Liver (tissue), 9 donors: ENCODE measurements around the gene PACS1. TPM values are rescaled to one million over a fixed set of nuclear protein-coding genes. Genes with fewer than 3 reads are reported as not detected.

Experiments used
- DNase-seq: peaks from one replicate; pipeline ENCODE4 v3.0.0-alpha.2; 2017; ENCODE audit warnings: low spot score
- H3K27ac ChIP-seq, 2 donors: one replicate each; pipeline ENCODE4 v1.7.0; 2013; ENCODE audit warnings: inconsistent platforms in 2 of 2, low read length in 2 of 2, control low read depth in 1 of 2, low read depth in 1 of 2, mild to moderate bottlenecking in 1 of 2
- H3K27me3 ChIP-seq, 4 donors: one replicate each; pipeline versions ENCODE4 v1.6.1 to v1.7.0; 2013; ENCODE audit warnings: low read length in 3 of 4, inconsistent platforms in 1 of 4, mild to moderate bottlenecking in 1 of 4, moderate library complexity in 1 of 4; ENCODE audit not compliant: control insufficient read depth in 4 of 4, insufficient read depth in 4 of 4
- H3K36me3 ChIP-seq, 4 donors: one replicate each; pipeline versions ENCODE4 v1.6.1 to v1.7.0; 2013; ENCODE audit warnings: low read length in 3 of 4, mild to moderate bottlenecking in 3 of 4, low read depth in 1 of 4, moderate library complexity in 1 of 4; ENCODE audit not compliant: control insufficient read depth in 4 of 4, insufficient read depth in 3 of 4
- H3K4me1 ChIP-seq, 4 donors: one replicate each; pipeline versions ENCODE4 v1.6.1 to v1.7.0; 2013; ENCODE audit warnings: low read length in 3 of 4, mild to moderate bottlenecking in 3 of 4, moderate library complexity in 1 of 4; ENCODE audit not compliant: control insufficient read depth in 4 of 4, insufficient read depth in 4 of 4
- H3K4me3 ChIP-seq, 3 donors: one replicate each; pipeline versions ENCODE4 v1.6.1 to v1.7.0; 2013; ENCODE audit warnings: low read length in 3 of 3, control low read depth in 1 of 3, low read depth in 1 of 3, mild to moderate bottlenecking in 1 of 3
- H3K9ac ChIP-seq, 2 donors: one replicate each; pipeline ENCODE4 v1.7.0; 2013; ENCODE audit warnings: low read length in 2 of 2, mild to moderate bottlenecking in 2 of 2, moderate library complexity in 2 of 2, control low read depth in 1 of 2, low read depth in 1 of 2
- H3K9me3 ChIP-seq, 4 donors: one replicate each; pipeline versions ENCODE4 v1.6.1 to v1.7.0; 2013; ENCODE audit warnings: low read length in 3 of 4; ENCODE audit not compliant: control insufficient read depth in 4 of 4
- ATF3 ChIP-seq: IDR thresholded peaks from 2 replicates; pipeline ENCODE4 v1.6.1; 2016; ENCODE audit warnings: antibody characterized with exemption
- CTCF ChIP-seq: fragments of 150-350 bp; IDR thresholded peaks from 2 replicates; pipeline ENCODE4 v1.5.1; 2017; ENCODE audit warnings: improper control_type of control experiment, low read depth, low read length; ENCODE audit not compliant: missing input control
- EGR1 ChIP-seq, 2 donors: IDR thresholded peaks; 2 replicates each; pipeline ENCODE4 v1.6.1; 2016 to 2018; ENCODE audit warnings: antibody characterized with exemption in 2 of 2, low read depth in 2 of 2
- FOXA1 ChIP-seq: IDR thresholded peaks from 2 replicates; pipeline ENCODE4 v1.6.1; 2016; ENCODE audit warnings: antibody characterized with exemption
- FOXA2 ChIP-seq: IDR thresholded peaks from 2 replicates; pipeline ENCODE4 v1.6.1; 2016; ENCODE audit warnings: antibody characterized with exemption
- GABPA ChIP-seq, 2 donors: IDR thresholded peaks in 1 of 2; conservative IDR thresholded peaks in 1 of 2; 2 replicates each; pipeline ENCODE4 v1.6.1; 2016; ENCODE audit warnings: antibody characterized with exemption in 2 of 2, mild to moderate bottlenecking in 1 of 2, moderate library complexity in 1 of 2
- HNF4G ChIP-seq: IDR thresholded peaks from 2 replicates; pipeline ENCODE4 v1.6.1; 2016; ENCODE audit warnings: antibody characterized with exemption
- JUND ChIP-seq, 2 donors: IDR thresholded peaks; 2 replicates each; pipeline ENCODE4 v1.6.1; 2016; ENCODE audit warnings: antibody characterized with exemption in 2 of 2
- MAX ChIP-seq: IDR thresholded peaks from 2 replicates; pipeline ENCODE4 v1.6.1; 2016; ENCODE audit warnings: antibody characterized with exemption
- NR2F2 ChIP-seq: IDR thresholded peaks from 2 replicates; pipeline ENCODE4 v1.6.1; 2016; ENCODE audit warnings: antibody characterized with exemption
- RAD21 ChIP-seq, 2 donors: IDR thresholded peaks; 2 replicates each; pipeline ENCODE4 v1.6.1; 2016; ENCODE audit warnings: antibody characterized with exemption in 2 of 2, mild to moderate bottlenecking in 2 of 2
- REST ChIP-seq: IDR thresholded peaks from 2 replicates; pipeline ENCODE4 v1.6.1; 2016; ENCODE audit warnings: antibody characterized with exemption, mild to moderate bottlenecking
- RXRA ChIP-seq, 2 donors: IDR thresholded peaks; 2 replicates each; pipeline ENCODE4 v1.6.1; 2017 to 2018; ENCODE audit warnings: antibody characterized with exemption in 2 of 2, mild to moderate bottlenecking in 1 of 2
- SP1 ChIP-seq: IDR thresholded peaks from 2 replicates; pipeline ENCODE4 v1.6.1; 2018; ENCODE audit warnings: antibody characterized with exemption, mild to moderate bottlenecking
- TAF1 ChIP-seq: conservative IDR thresholded peaks from 2 replicates; pipeline ENCODE4 v1.6.1; 2016; ENCODE audit warnings: antibody characterized with exemption, mild to moderate bottlenecking
- YY1 ChIP-seq: IDR thresholded peaks from 2 replicates; pipeline ENCODE4 v1.6.1; 2016; ENCODE audit warnings: antibody characterized with exemption, mild to moderate bottlenecking
- ZBTB33 ChIP-seq: IDR thresholded peaks from 2 replicates; pipeline ENCODE4 v1.6.1; 2016; ENCODE audit warnings: antibody characterized with exemption
- WGBS: extraction: QIAGEN DNeasy Blood & Tissue Kit; methylation state at CpG from one replicate; pipeline ENCODE4 v1.1.7; 2013; 5-methylcytosine and 5-hydroxymethylcytosine counted together
- polyA plus RNA-seq, 2 donors: library from polyadenylated mRNA; stranded (reverse) in 1 of 2; unstranded in 1 of 2; fragments of 200-250 nt in 1 of 2; fragments of >200 nt in 1 of 2; fragmentation: Nextera tagmentation in 1 of 2; extraction: Ambion mirVana in 1 of 2; gene quantifications; one replicate each; pipeline versions ENCODE4 v1.2.1 to v1.2.3, GENCODE V29; 2013 to 2015
- total RNA-seq, 2 donors: library from RNA; depleted of rRNA; stranded (reverse); fragments of >200 nt; gene quantifications; one replicate each; pipeline ENCODE4 v1.2.3, GENCODE V29; 2014
- donor health status: healthy.
- donor health status: healthy.
- donor health status: healthy.
- donor health status: healthy.
- donor health status: healthy.

PACS1 gene
- total and polyA plus RNA-seq, 4 donors: 2.7 to 9.1 (median 7.3) TPM

GRCh38 chr11:66133216-66133775, 63.2 kb downstream of the PACS1 start:
- Histone ChIP-seq H3K36me3 (no peaks in the 10 kb centered on the region), H3K9me3 (no peaks in the 10 kb centered on the region), H3K4me1 (peaks cover 0 to 4% (median 2%) of the 10 kb centered on the region in 4 donors), H3K27me3 (no peaks in the 10 kb centered on the region), H3K9ac (no peak overlapping the region), H3K4me3 (no peak overlapping the region), H3K27ac (no peak overlapping the region)
- DNase-seq: no peak
- WGBS: 84% methylated on average over 6 of the region's 6 CpGs
- no peak for TF ChIP-seq FOXA2
- no peak for TF ChIP-seq TAF1
- no peak for TF ChIP-seq MAX
- no peak for TF ChIP-seq FOXA1
- no peak for TF ChIP-seq HNF4G
- no peak for TF ChIP-seq ZBTB33
- no peak for TF ChIP-seq SP1
- no peak for TF ChIP-seq GABPA (IDR thresholded peaks at IDR 0.05 in 1 of 2, conservative IDR thresholded peaks at IDR 0.05 in 1 of 2)
- no peak for TF ChIP-seq ATF3
- no peak for TF ChIP-seq RXRA (IDR thresholded peaks at IDR 0.05)
- no peak for TF ChIP-seq EGR1 (IDR thresholded peaks at IDR 0.05; ENCODE audit: low read depth in 2 of 2)
- TF ChIP-seq CTCF: no peak
- TF ChIP-seq JUND (IDR thresholded peaks at IDR 0.05): no peak
- no peak for TF ChIP-seq RAD21 (IDR thresholded peaks at IDR 0.05)
- TF ChIP-seq NR2F2: no peak
- no peak for TF ChIP-seq YY1
- no peak for TF ChIP-seq REST
